GM21723 (cell line): Measurements from ENCODE around the gene ELFN1.

Experiments used
- ATAC-seq: cut with Tn5 transposase; IDR thresholded peaks from one replicate; pipeline ENCODE4 v1.9.1; 2021; ENCODE audit warnings: mild to moderate bottlenecking, moderate library complexity; ENCODE audit not compliant: unreplicated experiment

Gene ELFN1

DNA sequence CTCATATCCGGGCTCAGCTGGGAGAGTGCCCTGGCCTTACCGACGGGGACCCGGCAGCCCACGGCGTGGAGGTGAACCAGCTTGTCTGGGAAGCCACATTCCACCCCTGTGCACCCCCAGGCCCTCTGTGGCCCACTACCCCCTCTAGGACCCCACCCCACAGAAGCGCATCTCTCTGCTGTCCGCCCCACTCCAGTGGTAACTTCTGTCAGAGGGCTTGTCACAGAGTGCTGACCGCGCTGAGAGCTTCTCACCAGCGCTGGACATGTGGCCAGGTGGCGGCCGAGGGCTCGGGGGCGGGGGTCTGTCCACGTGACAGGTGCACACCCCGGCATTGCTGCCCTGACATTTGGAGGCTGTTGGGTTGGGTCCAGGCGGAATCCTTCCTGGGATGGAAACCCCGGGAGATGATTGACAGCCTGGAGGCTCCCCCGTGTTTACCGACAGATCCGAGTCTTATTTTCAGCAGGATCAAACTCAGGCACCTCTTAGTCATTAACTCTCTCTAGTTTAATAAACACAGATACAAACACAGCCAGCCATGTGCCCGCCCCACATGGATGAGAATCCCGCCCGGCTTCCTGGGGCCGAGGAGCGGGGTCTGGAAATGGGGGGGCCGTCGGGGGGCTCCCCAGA, 5.1 kb downstream of the ELFN1 start:
- ATAC-seq = no peak

DNA sequence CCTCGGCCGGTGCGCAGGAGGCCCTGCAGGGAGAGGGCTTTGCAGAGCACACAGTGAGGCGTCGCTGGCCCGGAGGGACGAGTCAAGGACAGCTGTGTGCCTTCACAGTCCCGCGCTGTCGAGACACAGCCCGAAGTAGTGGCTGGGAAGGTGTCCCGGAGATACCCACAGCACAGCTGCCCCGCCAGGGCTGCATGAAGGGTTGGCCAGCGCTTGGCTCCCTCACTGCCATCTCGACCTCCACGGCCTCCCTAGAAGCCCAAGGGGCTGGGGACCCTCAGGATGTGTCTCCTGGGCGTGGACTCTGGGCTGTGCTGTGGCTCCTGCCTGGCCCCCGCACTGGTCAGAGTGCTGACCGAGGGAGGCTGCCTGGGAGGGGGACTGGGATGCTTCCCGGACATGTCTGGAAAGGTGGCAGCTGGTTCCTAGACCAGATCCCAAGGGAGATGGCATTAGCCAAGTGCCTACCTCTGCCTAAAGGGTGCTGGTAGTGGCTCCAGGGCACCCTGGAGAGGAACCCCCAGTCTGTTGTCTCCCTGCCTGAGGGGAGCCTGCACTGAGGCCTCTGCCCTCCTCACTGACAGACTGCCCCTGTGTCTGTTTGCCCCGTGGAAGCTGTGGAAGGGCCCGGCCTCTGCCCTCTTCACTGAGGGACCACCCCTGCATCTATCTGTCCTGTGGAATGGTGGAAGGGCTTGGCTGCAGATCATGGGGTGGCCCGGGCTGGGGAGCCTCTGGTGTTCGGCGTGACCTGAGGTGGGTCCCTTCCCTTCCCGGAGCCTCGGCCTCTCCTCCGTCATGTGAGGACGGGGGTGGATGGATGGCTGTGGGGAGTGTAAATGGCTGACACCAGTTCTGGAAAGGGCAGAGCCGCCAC, 5.8 kb downstream of the ELFN1 start:
- ATAC-seq = no peak

DNA sequence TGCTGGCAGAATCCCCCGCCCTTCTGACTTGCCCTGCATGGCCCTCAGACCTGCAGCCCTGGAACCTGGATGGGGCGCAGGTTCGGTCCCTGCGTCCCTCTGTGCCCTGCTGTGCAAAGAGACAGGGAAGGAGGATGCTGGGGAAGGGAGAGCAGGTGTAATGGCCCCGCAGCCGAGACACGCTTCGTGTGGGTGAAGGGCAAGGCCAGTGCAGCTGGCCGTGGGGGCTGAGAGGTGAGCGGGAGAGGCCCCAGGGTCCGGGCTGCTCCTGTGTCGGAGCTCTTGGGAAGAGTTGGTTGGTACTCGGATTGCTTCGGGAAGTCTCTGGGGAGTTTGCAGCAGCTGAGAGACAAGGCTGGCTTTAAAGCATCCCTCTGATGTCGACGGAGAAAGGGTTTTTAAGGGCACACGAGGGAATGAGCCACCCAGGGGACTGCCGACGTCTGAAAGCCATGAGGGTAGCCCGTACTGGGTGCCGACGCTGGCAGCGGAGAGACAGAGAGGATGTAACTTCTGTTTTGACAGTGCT, 6.5 kb downstream of the ELFN1 start:
- no peak for ATAC-seq

DNA sequence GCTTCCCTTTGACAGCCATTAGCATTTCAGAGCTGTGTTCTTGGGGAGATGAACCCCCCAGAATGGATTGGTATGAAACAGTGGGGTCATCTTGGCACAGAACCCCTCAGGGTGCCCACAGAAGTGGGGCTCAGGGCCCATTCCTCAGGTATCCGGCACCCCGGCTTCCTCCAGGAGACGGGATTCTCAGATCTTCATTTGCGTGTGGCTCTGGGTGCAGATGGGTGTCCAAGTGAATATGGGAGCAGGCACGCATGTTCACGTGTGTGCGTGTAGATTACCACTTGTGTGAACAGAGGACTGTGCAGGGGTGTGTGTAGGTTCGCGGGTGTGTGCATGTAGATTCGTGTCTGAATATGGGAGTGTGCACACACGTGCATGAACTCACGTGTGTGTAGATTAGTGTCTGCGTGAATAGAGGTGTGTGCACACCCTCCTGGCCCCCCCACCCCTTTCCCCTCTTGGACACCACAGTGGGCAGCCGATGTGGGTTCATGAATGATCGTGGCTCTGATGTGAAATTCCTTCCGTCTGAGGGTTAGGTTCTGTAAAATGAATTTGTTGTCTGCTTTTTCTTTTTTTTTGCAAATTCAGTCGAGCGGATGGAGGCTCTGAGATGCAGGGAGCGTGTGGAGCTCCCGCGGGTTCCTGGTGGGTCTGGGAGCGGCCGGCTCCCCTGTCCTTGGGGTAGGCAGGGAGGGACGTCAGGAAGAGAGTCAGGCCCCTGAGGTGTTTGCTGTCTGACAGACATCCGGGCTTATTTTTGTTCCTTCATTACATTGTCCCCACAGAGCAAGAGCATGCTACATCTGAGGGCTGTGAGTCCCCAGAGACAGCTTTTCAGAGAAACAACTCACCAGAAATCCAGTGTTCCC, 7.4 kb downstream of the ELFN1 start:
- no peak for ATAC-seq

DNA sequence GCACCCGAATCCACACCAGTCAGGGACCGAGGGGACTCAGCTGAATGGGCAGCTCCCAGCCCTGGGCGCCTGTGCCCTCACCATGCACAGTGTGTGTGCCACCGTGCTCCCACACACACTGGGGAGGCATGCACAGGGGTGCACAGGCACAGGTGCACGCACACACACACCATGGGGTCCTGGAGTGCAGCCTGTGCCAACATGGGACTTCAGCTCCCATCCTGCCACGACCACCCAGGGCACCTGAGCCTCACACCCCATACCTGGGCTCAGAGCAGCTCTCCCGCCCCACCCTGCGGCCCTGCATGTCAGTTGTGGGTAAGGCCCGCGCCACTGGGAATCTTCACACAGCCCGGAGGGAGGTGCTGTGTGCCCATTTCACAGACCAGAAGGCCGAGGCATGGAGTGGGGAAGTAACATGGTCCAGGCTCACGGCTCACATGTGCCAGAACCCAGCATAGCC, 8.0 kb downstream of the ELFN1 start:
- no peak for ATAC-seq

DNA sequence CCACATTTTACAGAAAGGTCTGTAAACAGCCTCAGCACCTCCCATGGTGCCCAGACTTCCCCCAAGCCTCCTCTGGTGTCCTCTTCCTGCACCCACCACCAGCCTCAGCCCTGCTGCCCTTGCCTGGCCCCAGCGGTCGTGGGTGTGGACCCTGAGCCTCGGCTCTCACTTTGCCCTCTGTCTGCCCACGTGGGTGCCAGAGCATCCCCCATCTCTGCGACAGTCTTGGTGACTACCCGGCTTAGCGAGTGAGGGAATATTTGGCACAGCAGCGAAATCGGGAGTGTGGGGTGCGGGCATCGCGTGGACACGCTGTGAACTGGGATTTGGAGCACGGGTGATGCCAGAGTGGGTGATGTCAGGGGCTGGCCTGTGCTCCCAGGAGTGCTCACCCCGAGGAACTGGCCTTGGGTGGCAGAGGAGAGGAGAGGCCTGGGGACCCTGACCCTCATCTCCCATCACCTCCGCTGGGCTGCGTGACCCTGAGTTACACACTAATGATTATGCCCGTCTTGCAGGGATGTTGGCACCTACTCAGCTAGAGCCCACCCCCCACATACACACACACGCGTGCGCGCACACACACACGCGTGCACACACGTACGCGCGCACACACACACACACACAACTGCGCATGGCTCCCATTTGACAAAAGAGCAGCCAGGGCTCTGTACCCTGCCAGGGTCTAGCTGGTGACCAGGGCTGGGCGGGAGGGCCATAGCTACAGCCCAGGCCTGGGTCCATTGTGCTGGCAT, 8.7 kb downstream of the ELFN1 start:
- no peak for ATAC-seq

DNA sequence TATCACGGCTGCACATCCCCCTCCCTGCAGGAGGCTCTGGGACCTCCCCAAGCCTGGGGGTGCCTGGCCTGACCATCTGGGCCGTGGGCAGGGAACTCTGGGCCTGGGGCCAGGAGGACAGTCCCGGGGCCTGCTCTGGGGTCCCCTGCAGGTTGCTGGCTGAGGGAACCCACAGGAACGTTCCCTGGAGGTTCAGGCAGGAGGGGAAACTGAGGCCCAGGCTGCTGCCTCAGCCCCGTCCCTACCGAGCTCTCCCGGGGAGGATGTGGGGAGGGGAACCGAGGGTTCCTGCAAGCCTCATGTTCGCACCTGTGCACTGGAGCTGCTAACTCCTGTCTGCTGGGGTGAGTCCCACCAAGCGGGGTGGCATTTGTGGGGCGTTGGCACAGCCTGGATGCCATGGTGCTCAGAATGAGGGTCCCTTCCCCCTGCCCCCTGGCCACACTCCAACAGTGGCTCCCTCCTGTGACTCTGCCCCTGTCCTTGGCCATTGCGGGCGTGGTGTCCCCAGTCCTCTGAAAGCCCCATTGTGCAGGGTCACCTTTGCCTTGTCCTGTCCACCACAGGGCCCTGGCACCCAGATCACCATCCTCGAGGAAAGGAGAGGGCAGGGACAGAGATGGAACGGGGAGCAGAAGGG, 9.4 kb downstream of the ELFN1 start:
- no peak for ATAC-seq

DNA sequence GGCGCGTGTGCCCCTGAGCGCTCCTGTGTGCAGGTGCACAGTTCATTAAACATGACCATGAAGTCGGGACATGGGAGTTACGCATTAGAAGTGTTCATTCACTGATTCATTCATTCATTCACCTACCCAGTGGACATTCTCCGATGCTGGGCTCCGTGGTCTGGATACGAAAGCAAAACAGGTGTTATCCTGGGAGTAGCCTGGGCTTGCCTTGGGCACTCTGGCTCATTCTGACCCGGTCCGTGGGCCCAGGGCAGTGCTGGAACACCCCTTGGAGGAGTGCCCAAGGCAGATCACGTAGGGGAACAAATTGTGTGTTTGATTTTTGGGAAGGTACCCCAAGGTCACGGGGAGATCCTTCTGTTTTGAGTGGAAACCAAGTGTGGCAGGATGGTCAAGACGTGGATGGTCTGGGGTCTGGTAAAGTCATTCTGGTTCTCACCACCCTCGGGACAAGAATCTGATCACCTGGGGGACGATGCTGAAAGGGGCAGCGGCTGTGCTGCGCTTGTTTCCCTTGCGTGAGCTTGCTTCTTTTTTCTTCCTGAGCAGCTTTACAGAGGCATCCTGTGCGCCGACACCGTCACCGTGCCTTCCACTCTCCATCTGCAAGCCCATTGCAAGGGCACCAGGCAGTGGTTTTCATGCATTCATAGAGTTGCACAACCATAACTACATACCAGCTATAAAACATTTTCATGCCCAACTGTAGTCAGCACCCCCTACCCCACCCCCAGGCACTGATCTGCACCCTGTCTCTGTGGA, 10.1 kb downstream of the ELFN1 start:
- no peak for ATAC-seq

DNA sequence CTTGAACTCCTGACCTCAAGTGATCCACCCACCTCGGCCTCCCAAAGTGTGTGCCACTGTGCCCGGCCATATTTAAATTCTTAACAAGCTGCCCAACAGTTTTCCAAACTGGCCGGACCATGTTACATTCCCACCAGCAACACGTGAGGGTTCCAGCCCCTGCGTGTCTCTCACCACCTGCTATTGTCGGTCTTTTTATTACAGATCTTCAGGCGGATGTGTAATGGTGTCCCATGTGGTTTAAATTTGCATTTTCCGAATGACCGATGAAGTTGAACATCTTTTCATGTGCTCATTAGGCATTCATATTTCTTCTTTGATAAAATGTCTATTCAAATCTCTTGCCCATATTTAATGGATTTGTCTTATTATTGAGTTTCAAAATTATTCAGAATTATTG, 11.5 kb downstream of the ELFN1 start:
- no peak for ATAC-seq

DNA sequence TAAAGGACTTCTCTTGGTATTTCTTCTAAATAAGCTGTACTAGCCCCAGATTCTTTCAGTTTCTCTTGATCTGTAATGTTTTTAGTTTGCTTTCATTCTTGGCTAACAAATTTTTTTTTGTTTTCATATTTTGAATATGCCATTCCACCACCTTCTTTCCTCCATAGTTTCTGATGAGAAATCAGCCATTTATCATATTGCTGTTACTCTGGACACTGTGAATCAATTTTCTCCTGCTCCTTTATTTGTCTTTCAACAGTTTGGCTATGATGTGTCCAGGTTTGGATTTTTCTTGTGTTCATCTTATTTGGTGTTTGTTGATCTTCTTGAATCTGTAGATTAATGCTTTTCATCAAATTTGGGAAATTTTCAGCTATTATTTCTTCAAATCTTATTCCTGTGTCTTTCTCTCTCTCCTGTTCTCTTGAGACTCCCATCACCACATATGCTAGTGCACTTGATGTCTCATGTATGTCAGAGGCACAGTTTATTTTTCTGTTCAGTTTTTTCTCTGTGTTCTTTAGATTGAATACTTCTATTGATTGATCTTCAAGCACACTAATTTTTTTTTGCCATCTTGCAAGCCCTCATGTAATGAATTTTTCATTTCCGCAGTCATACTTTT, 15.0 kb downstream of the ELFN1 start:
- ATAC-seq = no peak

DNA sequence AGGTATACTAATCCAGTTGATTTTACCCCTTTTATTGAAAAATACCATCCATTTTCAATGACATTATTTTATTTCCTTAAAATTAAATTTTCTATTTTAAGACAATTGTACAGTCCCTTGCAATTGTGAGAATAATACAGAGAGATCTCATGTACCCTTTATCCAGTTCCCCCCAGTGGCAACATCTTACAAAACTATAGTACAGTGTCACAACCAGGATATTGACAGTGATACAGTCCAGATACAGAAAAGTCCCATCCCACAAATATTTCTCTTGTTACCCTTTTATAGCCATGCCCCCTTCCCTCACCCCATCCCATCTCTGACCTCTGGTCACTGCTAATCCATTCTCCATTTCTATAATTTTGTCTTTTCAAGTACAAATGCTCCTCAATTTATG, 18.5 kb downstream of the ELFN1 start:
- no peak for ATAC-seq

DNA sequence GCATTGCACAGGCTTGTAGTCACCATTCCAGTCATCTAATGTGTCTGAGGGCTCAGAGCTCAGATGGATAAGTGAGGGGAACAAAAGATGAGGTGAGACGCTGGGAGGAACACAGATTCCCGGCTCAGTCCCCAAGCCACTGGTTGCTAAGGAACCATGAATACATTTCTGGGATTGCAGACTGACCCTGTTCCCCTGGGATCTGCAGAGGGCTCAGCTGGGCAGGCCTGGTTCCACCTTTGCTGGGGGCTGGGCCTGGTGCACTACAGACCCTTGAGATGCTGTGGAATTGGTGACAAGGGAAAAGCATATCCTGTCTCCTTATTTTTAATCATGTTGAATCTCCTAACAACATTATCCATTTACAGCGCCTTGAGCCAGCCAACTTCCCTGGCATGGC, 19.2 kb downstream of the ELFN1 start:
- ATAC-seq = no peak

DNA sequence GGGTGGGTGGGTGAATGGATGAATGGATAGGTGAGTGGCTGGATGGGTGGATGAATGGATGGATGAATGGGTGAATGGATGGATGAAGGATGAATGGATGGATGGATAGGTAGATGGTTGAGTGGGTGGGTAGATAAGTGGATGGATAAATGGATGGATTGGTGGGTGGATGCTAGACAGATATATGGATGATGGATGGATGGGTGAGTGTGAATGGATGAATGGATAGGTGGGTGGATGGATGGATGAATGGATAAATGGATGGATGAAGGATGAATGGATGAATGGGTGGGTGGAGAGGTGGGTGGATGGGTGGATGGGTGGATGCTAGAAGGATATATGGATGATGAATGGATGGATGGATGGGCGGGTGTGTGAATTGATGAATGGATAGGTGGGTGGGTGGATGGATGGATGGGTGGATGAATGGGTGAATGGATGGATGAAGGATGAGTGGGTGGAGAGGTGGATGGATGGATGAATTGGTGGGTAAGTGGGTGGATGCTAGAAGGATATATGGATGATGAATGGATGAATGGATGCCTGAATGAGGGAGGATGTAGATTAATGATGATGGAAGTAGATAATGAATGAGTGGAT, 20.4 kb downstream of the ELFN1 start:
- no peak for ATAC-seq

DNA sequence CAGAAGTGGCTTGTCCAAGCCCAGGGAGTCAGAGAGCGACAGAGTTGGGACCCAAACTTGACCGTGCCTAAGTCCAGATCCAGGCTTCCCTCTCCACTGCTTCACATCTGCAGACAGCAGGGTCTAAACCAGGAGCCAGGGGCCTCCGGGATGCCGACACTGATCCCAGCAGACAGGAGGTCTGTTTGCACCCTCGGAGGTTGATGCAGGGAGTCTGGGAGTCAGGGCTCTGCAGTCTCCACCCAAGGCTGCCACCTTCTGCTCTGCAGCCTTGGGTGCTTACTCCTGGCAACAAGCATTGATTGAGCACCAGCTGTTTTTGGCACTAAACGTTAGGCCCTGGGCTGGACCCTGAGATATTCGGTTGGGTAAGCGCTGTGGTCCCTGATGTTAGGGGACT, 21.0 kb downstream of the ELFN1 start:
- ATAC-seq = no peak

DNA sequence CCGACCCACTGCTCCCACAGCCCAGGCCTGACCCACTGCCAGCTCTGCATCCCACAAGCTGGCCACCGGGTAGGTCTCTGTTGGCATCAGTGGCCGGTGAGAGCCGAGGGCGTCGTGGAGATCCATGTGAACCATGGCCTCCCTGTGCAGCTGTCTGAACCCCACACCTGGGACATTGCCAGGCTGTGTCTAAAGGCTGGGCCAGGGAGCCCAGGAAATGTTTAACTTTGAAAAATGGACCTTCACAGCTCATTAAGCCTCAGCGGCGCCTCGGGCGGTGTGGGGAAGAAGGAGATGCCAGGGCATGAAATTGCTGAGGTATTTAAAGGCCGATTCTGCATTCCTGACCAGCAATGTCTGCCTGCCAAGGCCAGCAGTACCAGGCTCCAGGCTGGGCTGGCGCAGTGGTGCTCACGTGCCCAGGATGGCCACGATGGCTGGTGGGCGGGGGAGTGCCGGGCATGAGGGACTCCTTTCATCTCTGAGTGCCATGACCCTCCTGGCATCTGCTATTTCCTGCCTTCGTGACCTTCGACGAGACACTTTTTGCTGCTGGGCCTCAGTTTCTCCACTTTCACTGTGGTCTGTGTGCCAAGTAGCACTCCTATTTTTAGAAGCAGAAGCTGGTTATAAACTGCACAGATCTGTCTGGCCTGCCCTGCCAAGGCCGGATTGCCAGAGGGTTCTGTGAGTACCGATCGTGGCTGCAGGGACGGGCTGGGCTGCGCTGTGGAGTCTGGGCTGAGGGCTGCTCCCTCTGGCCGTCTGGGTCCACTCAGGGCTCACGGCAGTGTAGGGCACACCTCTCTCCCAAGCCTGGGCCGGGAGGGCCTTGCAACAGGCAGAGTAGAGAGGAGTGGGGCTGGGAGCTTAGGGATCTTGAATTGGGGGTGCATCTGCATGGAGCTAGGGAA, 21.8 kb downstream of the ELFN1 start:
- ATAC-seq = no peak

DNA sequence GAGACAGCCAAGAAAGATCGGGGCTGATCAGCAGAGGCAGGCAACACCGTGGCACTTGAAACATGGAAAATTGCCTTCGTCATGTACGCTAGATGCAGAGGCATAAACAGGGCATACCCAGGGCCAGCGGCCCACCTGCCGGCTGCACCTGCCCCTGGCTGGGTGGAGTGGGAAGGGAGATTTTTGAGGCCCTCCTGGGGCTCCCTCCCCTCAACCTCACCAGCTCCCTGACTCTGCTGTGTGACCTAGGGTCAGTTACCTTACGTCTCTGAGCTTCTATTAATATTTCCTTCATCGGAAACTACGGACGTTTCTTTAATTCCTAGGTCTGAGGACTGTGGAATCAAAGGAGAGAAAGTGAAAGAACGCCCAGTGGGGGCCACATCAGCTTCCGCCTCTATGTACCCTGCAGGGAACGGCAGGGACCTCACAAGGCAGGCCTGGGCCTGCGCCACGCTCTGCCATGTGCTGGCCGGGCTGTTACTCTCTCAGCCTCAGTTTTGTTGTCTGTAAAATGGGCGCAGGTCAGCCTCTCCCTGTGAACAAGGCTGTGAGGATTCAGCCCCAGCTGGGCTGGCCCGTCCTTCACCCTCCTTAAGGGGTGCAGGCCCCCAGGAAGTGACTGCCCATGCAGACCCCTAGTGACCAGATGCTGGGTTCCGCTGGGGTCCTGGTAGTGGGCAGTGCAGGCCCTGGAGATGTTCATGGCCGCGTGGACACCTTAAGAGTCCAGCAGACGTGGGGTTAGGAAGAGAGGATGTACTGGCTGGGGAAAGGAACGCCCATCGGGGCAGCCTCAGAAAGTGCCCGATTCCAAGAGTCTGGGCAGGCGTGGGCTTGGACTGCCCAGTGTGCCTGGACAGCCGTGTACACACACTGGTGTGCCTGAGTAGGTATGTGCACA, 22.7 kb downstream of the ELFN1 start:
- no peak for ATAC-seq
